ENCODE results near the gene CAMK2N2. TPM values are rescaled to one million over a fixed set of nuclear protein-coding genes. Genes with fewer than 3 reads are reported as not detected.
"Not testable (repeated sequence)": the region's sequence is repeated elsewhere in the genome, so short reads cannot be mapped to it uniquely, and the experiment has no call there.

The CAMK2N2 gene
- polyA plus RNA-seq, 4 donors: 0.19 to 0.29 TPM; not detected in 2

DNA sequence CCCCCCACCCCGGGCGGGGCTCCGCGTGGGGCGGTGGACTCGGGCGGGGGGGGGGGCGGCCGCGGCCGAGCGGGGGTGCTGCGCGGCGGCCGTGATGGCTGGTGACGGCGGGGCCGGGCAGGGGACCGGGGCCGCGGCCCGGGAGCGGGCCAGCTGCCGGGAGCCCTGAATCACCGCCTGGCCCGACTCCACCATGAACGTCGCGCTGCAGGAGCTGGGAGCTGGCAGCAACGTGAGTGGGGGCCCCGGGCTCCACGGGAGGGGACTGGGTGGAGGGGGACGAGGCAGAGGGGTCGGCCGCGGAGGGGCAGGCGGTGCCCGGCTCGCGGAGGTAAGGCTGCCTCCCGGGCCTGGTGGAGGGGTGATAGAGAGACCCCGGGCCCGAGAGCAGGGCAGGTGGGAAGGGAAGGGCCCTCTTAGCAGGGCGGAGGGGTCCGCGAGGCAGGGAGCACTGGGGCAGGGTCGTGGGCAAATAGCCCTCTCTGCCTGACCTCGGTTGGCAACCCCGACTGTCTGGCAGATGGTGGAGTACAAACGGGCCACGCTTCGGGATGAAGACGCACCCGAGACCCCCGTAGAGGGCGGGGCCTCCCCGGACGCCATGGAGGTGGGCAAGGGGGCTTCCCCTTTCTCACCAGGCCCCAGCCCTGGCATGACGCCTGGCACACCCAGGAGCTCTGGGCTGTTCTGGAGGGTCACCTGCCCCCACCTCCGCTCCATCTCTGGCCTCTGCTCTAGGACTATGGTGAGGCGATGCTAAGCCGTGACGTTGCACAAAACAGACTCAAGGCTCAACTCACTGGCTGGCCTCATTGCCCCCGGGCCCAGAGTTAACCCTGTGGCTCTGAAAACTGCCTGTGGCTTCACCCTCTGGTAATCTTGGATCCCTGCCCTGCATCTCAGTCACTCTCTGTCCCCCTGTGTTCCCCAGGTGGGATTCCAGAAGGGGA lies 14.9 kb upstream of the CAMK2N2 start, which contains the start of gene ECE2:
ECE2 (plus strand) TSS at position 62 of the 950 bp plus-strand sequence; CDS start at position 194, 132 bp downstream.
- no peak for DNase-seq (ENCODE audit: low read depth in 4 of 4, low spot score in 3 of 4)

DNA sequence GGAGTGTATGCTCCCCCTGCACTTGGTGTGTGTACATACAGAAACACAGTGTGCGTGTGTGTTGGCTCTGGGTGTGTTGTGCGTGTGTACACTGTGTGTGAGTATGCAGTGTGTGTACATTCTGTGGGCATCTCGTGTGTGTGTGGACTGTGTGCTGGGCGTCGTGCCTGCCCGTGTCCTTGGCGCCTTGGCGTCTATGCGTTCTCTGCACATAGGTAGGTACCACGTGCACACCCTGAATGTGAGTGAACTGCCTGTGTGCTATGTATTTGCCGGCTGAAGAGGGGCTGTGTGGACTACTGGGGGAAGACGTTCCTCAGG lies 14.0 kb upstream of the CAMK2N2 start:
- DNase-seq (ENCODE audit: low read depth in 4 of 4, low spot score in 3 of 4): no peak

GRCh38 chr3:184272269-184272668 lies 10.9 kb upstream of the CAMK2N2 start:
- no peak for DNase-seq (ENCODE audit: low read depth in 4 of 4, low spot score in 3 of 4)

DNA sequence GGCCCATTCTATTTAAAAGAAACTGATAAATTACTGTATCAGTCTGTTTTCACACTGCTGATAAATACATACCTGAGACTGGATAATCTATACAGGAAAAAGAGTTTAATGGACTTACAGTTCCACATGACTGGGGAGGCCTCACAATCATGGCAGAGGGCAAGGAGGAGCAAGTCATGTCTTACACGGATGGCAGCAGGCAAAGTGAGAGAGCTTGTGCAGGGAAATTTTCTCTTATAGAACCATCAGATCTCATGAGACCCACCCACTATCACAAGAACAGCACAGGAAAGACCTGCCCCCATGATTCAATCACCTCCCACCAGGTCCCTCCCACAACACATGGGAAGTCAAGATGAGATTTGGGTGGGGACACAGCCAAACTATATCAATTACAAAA lies 5.9 kb upstream of the CAMK2N2 start:
- DNase-seq (ENCODE audit: low read depth in 4 of 4, low spot score in 3 of 4): not testable (repeated sequence)

DNA sequence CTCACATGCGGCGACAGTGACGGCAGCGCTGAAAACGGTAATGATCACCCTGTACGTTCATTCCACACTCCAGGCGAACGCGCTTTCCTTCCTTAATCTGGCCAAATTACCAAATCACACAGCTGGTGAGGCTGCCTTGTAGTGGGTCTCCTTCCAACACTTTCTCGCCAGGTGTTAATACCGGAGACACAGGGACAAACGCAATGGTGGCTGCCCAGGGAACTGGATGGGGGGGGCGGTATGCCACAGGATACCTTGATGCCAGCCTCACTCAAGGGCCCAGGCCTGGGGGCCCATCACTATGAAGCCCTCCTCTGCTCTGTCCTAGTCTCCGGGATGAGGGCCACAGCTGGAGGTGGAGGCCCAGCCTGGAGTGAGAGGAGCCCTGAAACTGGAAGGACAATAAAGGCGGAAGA lies 1.4 kb upstream of the CAMK2N2 start:
- no peak for DNase-seq (ENCODE audit: low read depth in 4 of 4, low spot score in 3 of 4)

DNA sequence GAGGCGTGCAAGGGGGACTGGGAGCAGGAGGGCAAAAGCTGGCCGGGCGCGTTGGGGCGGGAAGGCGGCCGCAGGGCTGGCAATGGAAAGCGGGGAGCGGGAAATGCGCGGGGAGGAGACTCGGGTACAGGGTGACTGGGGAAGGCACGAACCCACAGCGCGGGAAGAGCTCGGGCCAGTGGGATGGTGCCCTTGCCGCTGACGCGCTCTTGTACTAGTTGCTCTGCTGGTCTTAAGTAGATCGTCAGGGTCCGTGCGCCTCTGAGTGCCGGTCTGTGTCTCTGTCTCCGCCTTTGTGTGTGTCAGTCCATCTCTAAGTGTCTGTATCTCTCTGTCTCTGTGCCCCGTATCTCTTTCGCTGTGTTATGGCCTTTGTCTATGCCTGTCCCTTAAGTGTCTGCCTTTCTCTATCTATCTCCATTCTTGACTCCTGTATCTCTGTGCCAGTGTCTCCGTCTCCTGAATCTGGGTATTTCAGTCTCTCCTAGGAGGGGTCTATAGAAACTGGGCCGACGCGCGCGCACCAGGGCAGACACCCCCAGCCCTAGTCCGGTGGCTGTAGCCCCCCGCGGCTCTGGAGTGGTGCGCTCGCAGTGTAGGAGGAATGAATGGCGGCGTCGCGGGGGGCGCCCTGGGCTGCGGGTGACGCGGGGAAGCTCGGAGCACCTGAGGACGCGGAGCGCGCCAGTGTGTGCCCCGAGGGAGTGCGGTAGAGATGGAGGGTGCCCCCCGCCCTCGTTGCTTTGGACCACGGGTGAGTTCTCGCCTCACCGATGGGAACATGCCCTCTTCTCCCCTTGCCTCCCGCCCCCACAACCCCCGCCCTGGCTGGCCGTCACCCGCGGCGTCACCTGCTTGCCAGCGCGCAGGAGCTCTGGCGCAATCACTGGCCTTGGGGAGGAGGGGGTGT lies 756 bp upstream of the CAMK2N2 start:
- DNase-seq (ENCODE audit: low read depth in 4 of 4, low spot score in 3 of 4): no peak

- no peak for DNase-seq (ENCODE audit: low read depth in 4 of 4, low spot score in 3 of 4)
Measured at GRCh38 chr3:184260724-184261269, 556 bp downstream of the CAMK2N2 start.

DNA sequence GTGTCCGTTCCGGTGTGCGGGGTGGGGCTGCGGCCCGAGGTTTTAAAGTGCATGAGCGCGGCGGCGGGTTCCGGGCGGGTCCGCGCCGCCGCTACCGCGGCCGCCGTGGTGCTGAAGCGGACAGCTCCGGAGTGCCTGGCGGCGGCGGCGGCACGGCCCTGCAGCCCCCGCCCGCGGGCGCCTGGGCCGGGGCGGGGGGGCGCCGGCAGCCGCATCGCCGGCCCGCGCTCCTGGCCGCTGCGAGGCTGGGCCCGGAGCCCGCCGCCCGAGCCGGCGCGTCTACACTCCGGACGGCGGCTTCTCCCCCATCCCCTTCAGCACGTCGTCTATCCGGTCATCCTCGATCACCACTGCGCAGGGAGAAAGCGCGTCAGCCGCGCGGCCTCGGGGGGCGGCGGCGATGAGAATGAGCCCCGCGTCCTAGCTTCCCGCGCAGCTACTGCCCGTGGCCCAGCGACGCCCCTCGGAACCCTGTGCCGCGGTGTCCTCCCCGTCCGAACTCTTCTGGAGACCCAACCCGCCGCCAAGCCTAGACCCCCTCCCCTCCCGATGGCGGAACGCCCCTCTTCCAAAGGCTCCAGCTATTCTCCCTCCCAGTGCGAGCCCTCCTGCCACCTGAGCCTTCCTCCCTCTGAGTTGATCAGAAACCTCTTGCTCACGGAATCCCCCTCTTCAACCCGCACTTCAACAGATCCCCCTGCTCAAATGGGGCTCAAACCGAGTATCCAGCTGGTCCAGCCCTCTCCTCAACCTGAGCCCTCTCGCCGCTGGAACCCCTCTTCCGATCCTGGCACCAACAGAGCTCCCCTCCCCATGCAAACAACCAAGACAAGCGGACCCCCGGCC lies 1.3 kb downstream of the CAMK2N2 start:
- no peak for DNase-seq (ENCODE audit: low read depth in 4 of 4, low spot score in 3 of 4)

DNA sequence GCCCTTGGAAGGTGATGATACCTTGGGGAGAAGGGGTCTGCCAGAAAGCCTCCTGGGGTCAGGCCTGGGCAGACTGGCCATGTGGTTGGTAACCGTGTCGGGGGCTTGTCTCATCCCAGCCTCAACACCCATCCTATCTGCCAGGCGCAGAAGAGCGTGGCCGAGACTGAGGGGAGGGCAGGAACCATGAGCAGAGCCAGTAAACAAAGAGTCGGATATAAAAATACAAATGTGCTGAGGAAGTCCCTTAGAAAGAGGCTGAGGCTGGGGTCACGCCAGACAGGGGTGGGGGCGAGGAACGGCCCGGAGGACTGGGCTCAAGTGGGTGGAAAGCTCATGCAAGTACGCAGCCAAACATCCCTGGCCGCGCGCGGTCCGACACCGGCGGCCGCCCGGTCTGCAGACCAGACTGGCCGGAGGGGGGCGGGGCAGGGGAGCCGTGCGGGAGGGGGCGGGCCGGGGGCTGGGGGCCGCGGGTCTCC lies 1.9 kb downstream of the CAMK2N2 start:
- no peak for DNase-seq (ENCODE audit: low read depth in 4 of 4, low spot score in 3 of 4)

GRCh38 chr3:184258926-184259325 lies 2.4 kb downstream of the CAMK2N2 start:
- DNase-seq (ENCODE audit: low read depth in 4 of 4, low spot score in 3 of 4): no peak

GRCh38 chr3:184257083-184257915 lies 4.1 kb downstream of the CAMK2N2 start:
- no peak for DNase-seq (ENCODE audit: low read depth in 4 of 4, low spot score in 3 of 4)

DNA sequence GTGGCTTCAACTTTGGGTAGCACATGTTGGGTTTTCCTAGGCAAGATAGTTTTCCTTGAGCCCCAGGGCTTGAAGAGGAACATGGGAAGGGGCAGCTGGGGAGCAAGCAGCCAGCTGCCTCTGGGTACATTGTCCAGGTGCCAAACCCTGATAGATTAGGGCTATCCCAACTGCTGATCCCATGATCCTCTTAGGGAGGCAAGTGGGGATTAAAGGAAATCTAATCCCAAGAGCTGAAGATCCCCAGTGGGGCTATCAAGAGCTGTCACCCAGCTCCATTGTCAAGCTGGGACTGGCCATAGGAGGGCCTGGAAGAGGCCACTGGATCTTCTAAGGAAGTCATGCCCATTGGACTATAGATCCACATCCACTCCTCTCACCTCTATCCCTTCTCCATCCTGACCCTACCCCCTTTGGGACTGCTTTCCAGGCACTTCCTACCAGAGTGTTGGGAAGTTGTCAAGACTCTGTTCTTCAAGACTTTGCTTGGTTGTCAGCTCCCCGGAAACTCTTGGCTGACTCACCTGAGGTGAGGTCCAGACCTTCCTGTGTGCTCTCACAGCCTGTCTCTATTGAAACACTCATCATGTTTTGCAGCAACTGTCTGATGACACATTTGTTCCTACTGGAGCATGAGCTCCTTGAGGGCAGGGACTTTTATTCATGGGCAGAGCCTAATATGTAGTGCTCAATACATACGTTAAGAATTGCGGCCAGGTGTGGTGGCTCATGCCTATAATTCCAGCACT lies 5.9 kb downstream of the CAMK2N2 start:
- DNase-seq (ENCODE audit: low read depth in 4 of 4, low spot score in 3 of 4): no peak

DNA sequence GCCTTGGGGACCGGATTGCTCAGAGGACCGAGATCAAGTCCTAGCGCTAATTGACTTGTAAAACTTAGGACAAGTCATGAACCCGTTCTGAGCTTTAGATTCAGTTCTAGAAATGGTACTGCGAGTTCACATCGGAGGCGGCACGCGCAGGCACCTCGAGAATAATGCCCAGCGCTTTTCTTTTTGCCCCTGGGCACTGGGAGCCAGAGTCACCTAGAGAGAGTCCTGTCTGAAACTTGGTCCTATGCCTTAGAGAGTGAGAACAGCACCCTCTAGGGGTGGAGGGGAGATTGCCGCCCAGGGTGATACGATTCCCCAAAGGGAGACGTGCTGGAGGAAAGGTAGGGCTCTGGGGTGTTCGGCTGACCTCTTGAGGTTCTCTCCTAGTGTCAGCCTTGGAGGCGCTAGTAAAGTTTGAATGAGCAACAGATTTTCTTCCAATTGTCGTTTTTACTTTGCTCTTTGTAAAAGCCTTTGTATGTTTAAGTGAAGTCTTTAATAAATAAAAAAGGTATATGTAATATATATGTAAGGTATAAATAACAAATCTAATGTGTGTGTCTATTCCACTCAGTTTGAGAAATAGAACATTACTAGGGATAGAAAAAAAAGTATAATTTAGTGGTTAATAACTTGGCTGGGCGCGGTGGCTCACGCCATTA lies 11.1 kb downstream of the CAMK2N2 start:
- peak in 3 of 4 donors; percentile 59 to 73 (median 72) for DNase-seq (ENCODE audit: low read depth in 4 of 4, low spot score in 3 of 4)

GRCh38 chr3:184249412-184250166 lies 11.8 kb downstream of the CAMK2N2 start, which contains the start of gene EEF1AKMT4:
Gene EEF1AKMT4, plus strand, starts transcription at chr3:184249672. Its CDS starts 23 bp downstream, at chr3:184249695.
- DNase-seq (ENCODE audit: low read depth in 4 of 4, low spot score in 3 of 4): peak; percentile 83 to 88 (median 85)

DNA sequence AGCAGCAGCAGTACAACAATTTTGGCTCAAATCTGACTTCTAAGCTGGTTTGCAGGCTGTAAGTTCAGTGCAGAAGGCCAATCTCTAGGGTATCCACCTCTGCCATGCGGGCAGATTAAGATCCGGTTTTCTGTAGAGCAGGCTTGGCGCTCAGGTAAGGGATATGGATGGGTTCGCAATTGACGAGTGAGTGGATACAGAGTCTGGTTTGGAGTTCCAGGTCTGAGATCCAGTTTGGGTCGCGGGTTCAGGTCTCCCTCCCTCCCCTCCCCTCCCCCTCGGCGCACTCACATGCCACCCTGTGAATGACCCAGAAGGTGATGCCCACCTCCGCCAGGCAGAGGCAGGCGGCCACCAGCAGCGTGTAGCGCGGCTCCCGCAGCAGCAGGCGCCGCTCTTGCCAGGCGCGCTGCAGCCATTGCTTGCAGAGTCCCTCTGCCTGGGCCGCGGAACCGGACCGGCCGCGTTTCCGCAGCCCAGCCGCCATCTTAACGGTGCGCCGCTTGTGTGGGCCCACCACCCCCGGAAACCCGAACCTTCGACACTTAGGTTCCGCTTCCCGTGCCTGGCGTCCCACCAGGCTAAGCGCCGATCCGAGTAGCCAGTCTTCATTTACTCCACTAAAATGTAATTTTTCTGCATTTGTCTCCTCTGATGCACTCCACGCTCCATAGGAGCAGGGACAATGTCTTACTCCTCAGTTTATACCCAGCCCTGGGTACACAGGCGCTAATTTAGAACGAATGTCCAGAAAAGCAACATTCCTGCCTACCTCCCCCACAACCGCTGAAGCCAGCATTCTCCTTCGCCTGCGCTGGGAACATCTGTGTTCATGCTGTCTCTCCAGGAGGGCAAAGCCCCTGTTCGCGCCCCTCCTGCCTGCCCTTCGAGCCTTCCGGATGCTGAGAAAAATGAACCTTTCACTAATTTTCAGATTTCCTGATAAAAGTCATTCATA lies 12.6 kb downstream of the CAMK2N2 start, which contains the start of gene ALG3:
ALG3 (minus strand) TSS at position 509 of the 958 bp plus-strand sequence; CDS start at position 487, 22 bp downstream.
- DNase-seq (ENCODE audit: low read depth in 4 of 4, low spot score in 3 of 4): peak; percentile 73 to 85 (median 75)

DNA sequence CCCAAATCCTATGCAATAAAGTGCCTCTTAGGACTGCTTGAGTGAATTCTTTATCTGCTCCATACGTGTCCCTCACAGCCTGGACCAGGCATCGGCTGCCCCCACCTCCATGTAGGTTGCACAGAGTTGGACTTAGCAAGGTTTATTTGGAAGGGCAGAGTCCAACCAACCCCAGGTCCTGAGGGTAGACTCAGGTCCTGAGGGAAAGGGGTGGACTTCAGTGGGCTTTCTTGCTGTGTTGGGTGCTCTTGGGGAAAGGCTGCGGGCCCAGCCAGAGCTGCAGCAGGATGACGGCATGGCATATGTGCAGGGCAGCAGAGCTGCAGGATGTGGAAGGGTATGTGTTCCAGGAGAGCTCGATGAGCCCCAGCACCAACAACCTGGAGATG lies 19.1 kb downstream of the CAMK2N2 start:
- no peak for DNase-seq (ENCODE audit: low read depth in 4 of 4, low spot score in 3 of 4)

All from right renal pelvis (tissue), 4 donors.